Keratinocyte (primary cell): ENCODE data around the gene CEBPE. TPM values are rescaled to one million over a fixed set of nuclear protein-coding genes. Genes with fewer than 3 reads are reported as not detected.

Experiments
- DNase-seq: peaks from one replicate; pipeline ENCODE4 v3.0.0-alpha.2; 2011; ENCODE audit warnings: low read depth, missing footprints, low spot score
- FAIRE-seq: peaks from 2 replicates; lab custom pipeline; 2011; peaks lifted over from hg19 to GRCh38; lab: Jason Lieb, UNC
- H2AFZ ChIP-seq: 2 replicates; pipeline ENCODE4 v1.6.0; 2012; ENCODE audit warnings: low read length, control low read depth, inconsistent platforms; ENCODE audit not compliant: control insufficient read depth
- H3K27ac ChIP-seq: 2 replicates; pipeline ENCODE4 v1.5.1; 2011; ENCODE audit warnings: low read length; ENCODE audit not compliant: control insufficient read depth, insufficient read depth
- H3K27me3 ChIP-seq: 3 replicates; pipeline ENCODE4 v1.6.0; 2011; ENCODE audit warnings: low read length; ENCODE audit not compliant: control insufficient read depth, insufficient read depth; ENCODE audit errors: extremely low read depth
- H3K36me3 ChIP-seq, 2 experiments: 2 replicates in 1 of 2; 3 replicates in 1 of 2; pipeline ENCODE4 v1.5.1; 2011; ENCODE audit warnings: low read length in 2 of 2, mild to moderate bottlenecking in 1 of 2; ENCODE audit not compliant: control insufficient read depth in 2 of 2, insufficient read depth in 2 of 2; ENCODE audit errors: extremely low read depth in 1 of 2
- H3K4me1 ChIP-seq: 3 replicates; pipeline ENCODE4 v1.5.1; 2011; ENCODE audit warnings: low read length; ENCODE audit not compliant: control insufficient read depth, insufficient read depth; ENCODE audit errors: extremely low read depth
- H3K4me2 ChIP-seq: 3 replicates; pipeline ENCODE4 v1.6.0; 2011; ENCODE audit warnings: low read depth, low read length; ENCODE audit not compliant: control insufficient read depth, insufficient read depth; ENCODE audit errors: extremely low read depth
- H3K4me3 ChIP-seq, 3 experiments: fragments of 200-600 bp in 1 of 3; sonication (generic) in 1 of 3; 2 replicates in 2 of 3; 3 replicates in 1 of 3; pipeline ENCODE4 v1.5.1; 2011 to 2016; ENCODE audit warnings: low read length in 3 of 3, mild to moderate bottlenecking in 3 of 3, control low read depth in 2 of 3, inconsistent platforms in 1 of 3, low read depth in 1 of 3, mixed read lengths in 1 of 3, mixed run types in 1 of 3, moderate library complexity in 1 of 3; ENCODE audit not compliant: control insufficient read depth in 2 of 3, insufficient read depth in 2 of 3; ENCODE audit errors: extremely low read depth in 1 of 3
- H3K79me2 ChIP-seq: 2 replicates; pipeline ENCODE4 v1.6.0; 2012; ENCODE audit warnings: low read length; ENCODE audit not compliant: control insufficient read depth, insufficient read depth
- H3K9ac ChIP-seq: 3 replicates; pipeline ENCODE4 v1.6.0; 2011; ENCODE audit warnings: low read length; ENCODE audit not compliant: control insufficient read depth, insufficient read depth; ENCODE audit errors: extremely low read depth
- H3K9me1 ChIP-seq: 3 replicates; pipeline ENCODE4 v1.6.0; 2011; ENCODE audit warnings: low read length; ENCODE audit not compliant: control insufficient read depth, insufficient read depth; ENCODE audit errors: extremely low read depth
- H3K9me3 ChIP-seq: 2 replicates; pipeline ENCODE4 v1.5.1; 2012; ENCODE audit warnings: low read depth, low read length; ENCODE audit not compliant: control insufficient read depth
- H4K20me1 ChIP-seq: 3 replicates; pipeline ENCODE4 v1.6.0; 2011; ENCODE audit warnings: low read length; ENCODE audit not compliant: control insufficient read depth, insufficient read depth; ENCODE audit errors: extremely low read depth
- EZH2 ChIP-seq: IDR thresholded peaks from one replicate; pipeline ENCODE4 v1.6.1; 2012; ENCODE audit warnings: inconsistent platforms, mild to moderate bottlenecking, low read length, moderate library complexity
- dilution Hi-C: fragments of 300-500 bp; cut with MboI; formaldehyde crosslinking; loops from one replicate; pipeline ENCODE4 v1.7.0; 2020; ENCODE audit warnings: low sequenced_read_pairs; ENCODE audit not compliant: extremely low pct_ligation_motif_present
- polyA plus RNA-seq, 5 experiments: library from polyadenylated mRNA; depleted of rRNA in 3 of 5; stranded (reverse) in 3 of 5; stranded (forward) in 1 of 5; unstranded in 1 of 5; fragments of >200 nt; gene quantifications; 1 replicate in 1 of 5; 2 replicates in 3 of 5; 3 replicates in 1 of 5; pipeline versions ENCODE4 v1.2.1 to v1.2.3, GENCODE V29; 2011 to 2012; ENCODE audit warnings: missing spikeins in 2 of 5, low read depth in 1 of 5, low replicate concordance in 1 of 5
- TF ChIP-seq, protein P1 (sequence below), 3 experiments: IDR thresholded peaks in 1 of 3; conservative IDR thresholded peaks in 1 of 3; optimal IDR thresholded peaks in 1 of 3; 2 replicates in 2 of 3; 3 replicates in 1 of 3; pipeline versions ENCODE3 to v1.5.1; 2011; ENCODE audit warnings: low read length in 3 of 3, mild to moderate bottlenecking in 3 of 3, moderate library complexity in 2 of 3, control low read depth in 1 of 3, inconsistent platforms in 1 of 3; ENCODE audit not compliant: insufficient read depth in 2 of 3; ENCODE audit errors: extremely low read depth in 1 of 3

Gene CEBPE
- polyA plus RNA-seq, 1 donor (not counting 4 experiments of a cell fraction or from before 2014, with no cell fraction given): not detected

DNA sequence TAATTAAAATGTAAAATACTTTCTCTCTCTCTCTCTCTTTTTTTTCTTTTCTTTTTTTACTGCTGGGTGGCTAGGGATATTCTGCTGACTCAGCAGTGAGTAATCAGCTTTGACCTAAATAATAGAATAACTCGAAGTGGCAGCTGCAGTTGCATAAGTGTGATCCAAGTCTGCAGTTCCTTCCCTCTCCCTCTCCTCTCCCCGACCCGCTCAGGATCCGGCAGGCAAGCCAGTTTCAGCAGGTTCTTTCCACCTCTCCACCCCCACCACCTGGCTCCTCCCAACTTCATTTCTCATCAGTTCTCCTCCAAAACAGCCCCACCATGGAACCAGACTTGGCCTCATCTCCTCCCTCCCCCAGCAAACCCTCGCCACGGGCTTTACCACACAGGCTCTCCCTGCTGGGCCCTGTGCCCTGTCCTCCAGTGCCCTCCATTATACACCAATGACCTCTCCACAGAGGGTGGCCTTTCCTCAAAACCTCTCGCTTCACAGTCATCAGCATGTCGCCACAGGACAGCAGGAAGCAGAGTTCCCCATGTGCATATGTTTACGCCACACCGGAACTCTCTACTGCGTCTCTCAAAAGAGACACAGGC lies 42.0 kb upstream of the CEBPE start:
- peaks cover 0 to 22% of the 10 kb centered on the region in 2 experiments for H3K36me3 ChIP-seq
- no peaks in the 10 kb centered on the region for H3K79me2 ChIP-seq
- H3K4me3 ChIP-seq: peak overlapping the region in 1 of 3 experiments; percentile 32
- H4K20me1 ChIP-seq: no peaks in the 10 kb centered on the region
- TF ChIP-seq EZH2: no peak
- TF ChIP-seq, protein P1, sequence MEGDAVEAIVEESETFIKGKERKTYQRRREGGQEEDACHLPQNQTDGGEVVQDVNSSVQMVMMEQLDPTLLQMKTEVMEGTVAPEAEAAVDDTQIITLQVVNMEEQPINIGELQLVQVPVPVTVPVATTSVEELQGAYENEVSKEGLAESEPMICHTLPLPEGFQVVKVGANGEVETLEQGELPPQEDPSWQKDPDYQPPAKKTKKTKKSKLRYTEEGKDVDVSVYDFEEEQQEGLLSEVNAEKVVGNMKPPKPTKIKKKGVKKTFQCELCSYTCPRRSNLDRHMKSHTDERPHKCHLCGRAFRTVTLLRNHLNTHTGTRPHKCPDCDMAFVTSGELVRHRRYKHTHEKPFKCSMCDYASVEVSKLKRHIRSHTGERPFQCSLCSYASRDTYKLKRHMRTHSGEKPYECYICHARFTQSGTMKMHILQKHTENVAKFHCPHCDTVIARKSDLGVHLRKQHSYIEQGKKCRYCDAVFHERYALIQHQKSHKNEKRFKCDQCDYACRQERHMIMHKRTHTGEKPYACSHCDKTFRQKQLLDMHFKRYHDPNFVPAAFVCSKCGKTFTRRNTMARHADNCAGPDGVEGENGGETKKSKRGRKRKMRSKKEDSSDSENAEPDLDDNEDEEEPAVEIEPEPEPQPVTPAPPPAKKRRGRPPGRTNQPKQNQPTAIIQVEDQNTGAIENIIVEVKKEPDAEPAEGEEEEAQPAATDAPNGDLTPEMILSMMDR (optimal IDR thresholded peaks at IDR 0.05 in 1 of 3, IDR thresholded peaks at IDR 0.05 in 1 of 3, conservative IDR thresholded peaks at IDR 0.05 in 1 of 3; ENCODE audit: extremely low read depth in 1 of 3, insufficient read depth in 2 of 3, low read length in 3 of 3): no peak
- FAIRE-seq (peak; percentile 46), DNase-seq (no peak)
- peaks cover 10% of the 10 kb centered on the region for H3K4me1 ChIP-seq
- H3K9me1 ChIP-seq: no peaks in the 10 kb centered on the region
- no peaks in the 10 kb centered on the region for H3K27me3 ChIP-seq
- peak overlapping the region; percentile 65 for H3K4me2 ChIP-seq
- H3K27ac ChIP-seq: peak overlapping the region; percentile 84
- H3K9ac ChIP-seq: peak overlapping the region; percentile 65
- dilution Hi-C loops: no loop called here
- peak overlapping the region; percentile 84 for H2AFZ ChIP-seq
- H3K9me3 ChIP-seq: no peaks in the 10 kb centered on the region

DNA sequence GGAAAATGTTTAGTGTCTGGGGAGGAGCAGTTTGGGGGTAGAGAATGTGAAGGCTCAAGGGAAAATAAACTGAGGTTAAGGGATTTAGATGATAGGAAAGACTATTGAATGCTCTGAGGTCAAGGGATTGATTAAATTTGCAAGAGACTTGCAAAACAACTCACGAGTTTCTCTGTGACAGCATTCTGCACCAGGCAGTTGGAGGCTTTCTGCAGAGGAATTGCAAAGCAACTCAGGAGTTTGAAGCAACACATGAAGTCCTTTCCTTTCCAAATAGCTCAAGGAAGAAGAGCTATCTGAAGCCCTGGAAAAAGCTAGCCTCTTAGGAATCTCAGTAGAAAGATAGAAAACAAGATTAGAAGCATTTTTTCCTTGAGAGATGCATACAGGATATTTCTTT lies 40.5 kb upstream of the CEBPE start:
- H3K9me3 ChIP-seq: no peaks in the 10 kb centered on the region
- H3K36me3 ChIP-seq: peaks cover 0 to 18% of the 10 kb centered on the region in 2 experiments
- no peak overlapping the region for H3K4me2 ChIP-seq
- H4K20me1 ChIP-seq: no peaks in the 10 kb centered on the region
- no peaks in the 10 kb centered on the region for H3K79me2 ChIP-seq
- FAIRE-seq (no peak), DNase-seq (no peak)
- no peak overlapping the region for H3K4me3 ChIP-seq
- H3K4me1 ChIP-seq: peaks cover 24% of the 10 kb centered on the region
- no peaks in the 10 kb centered on the region for H3K9me1 ChIP-seq
- H2AFZ ChIP-seq: no peak overlapping the region
- dilution Hi-C loops: no loop called here
- no peak overlapping the region for H3K27ac ChIP-seq
- H3K27me3 ChIP-seq: no peaks in the 10 kb centered on the region
- no peak overlapping the region for H3K9ac ChIP-seq
- TF ChIP-seq EZH2: no peak
- TF ChIP-seq, protein P1 (optimal IDR thresholded peaks at IDR 0.05 in 1 of 3, IDR thresholded peaks at IDR 0.05 in 1 of 3, conservative IDR thresholded peaks at IDR 0.05 in 1 of 3; ENCODE audit: extremely low read depth in 1 of 3, insufficient read depth in 2 of 3, low read length in 3 of 3): no peak
